ENCODE measurements around the gene CMC4. TPM values are rescaled to one million over a fixed set of nuclear protein-coding genes. Genes with fewer than 3 reads are reported as not detected.

CMC4 gene
- total and polyA plus RNA-seq, 9 of the 15 experiments (the other 6 are each of a cell fraction or from before 2014, with no cell fraction given): 3.5 to 16.9 (median 8.2) TPM

DNA sequence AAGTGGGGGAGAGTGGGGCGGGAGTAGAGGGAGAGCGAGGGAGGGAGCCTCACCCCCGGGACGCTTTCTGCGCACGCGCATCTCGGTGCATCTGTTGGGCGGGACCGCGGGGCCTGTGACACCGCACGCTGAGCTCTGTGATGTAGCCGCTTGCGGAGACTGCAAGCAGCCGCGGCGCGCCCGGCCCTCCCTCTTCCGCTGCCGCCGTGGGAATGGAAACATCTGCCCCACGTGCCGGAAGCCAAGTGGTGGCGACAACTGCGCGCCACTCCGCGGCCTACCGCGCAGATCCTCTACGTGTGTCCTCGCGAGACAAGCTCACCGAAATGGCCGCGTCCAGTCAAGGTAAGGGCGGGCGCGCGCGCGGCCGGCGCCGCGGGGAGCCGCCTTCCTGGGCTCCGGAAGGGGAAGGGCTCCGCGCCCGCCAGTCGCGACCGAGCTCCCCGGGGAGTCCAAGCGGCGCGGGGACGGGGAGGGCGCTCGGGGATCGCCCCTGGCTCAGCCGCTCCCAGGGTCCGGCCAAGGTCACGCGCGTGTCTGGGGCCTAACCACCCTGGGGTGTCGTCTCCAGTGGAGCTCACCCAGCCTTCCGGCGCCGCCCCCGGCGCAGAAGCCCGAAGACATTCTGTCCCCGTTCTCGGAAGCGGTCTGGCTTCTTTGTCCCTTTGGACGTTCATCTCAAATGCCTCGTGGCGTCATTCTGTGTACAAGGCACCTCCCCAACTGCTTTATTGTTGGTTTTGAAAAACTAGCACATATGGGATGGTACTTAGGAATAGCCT is 44.0 kb downstream of the CMC4 start, which contains the start of gene FUNDC2 (continued):
- TF ChIP-seq, protein P1, sequence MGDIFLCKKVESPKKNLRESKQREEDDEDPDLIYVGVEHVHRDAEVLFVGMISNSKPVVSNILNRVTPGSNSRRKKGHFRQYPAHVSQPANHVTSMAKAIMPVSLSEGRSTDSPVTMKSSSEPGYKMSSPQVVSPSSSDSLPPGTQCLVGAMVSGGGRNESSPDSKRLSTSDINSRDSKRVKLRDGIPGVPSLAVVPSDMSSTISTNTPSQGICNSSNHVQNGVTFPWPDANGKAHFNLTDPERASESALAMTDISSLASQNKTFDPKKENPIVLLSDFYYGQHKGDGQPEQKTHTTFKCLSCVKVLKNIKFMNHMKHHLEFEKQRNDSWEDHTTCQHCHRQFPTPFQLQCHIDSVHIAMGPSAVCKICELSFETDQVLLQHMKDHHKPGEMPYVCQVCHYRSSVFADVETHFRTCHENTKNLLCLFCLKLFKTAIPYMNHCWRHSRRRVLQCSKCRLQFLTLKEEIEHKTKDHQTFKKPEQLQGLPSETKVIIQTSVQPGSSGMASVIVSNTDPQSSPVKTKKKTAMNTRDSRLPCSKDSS (IDR thresholded peaks at IDR 0.05; ENCODE audit: low read depth, partially characterized antibody): no peak
- TF ChIP-seq, protein P2, sequence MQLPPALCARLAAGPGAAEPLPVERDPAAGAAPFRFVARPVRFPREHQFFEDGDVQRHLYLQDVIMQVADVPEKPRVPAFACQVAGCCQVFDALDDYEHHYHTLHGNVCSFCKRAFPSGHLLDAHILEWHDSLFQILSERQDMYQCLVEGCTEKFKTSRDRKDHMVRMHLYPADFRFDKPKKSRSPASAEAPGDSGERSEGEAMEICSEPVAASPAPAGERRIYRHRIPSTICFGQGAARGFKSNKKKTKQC (CRISPR knock-in tag; IDR thresholded peaks at IDR 0.05): no peak
- TF ChIP-seq NCOA1 (IDR thresholded peaks at IDR 0.05; ENCODE audit: low read depth) (no peak; the same call in 1 of the 2 replicates), SMAD3 (CRISPR knock-in tag; conservative IDR thresholded peaks at IDR 0.05) (no peak), ZNF354B (CRISPR knock-in tag; IDR thresholded peaks at IDR 0.05) (no peak), DMBX1 (CRISPR knock-in tag; IDR thresholded peaks at IDR 0.05; ENCODE audit: borderline replicate concordance) (no peak; the same call in 1 of the 2 replicates), POU5F1 (IDR thresholded peaks at IDR 0.05; ENCODE audit: borderline replicate concordance, low read depth, low read length, partially characterized antibody) (no peak), PHF20 (IDR thresholded peaks at IDR 0.05; ENCODE audit: partially characterized antibody) (no peak), ZNF197 (CRISPR knock-in tag; IDR thresholded peaks at IDR 0.05; ENCODE audit: low read depth) (no peak), CBFB (CRISPR knock-in tag; IDR thresholded peaks at IDR 0.05) (no peak), MTA1 (IDR thresholded peaks at IDR 0.05; ENCODE audit: borderline replicate concordance) (peak; percentile 96), ZNF311 (CRISPR knock-in tag; IDR thresholded peaks at IDR 0.05) (no peak), HNRNPLL (IDR thresholded peaks at IDR 0.05; ENCODE audit: low read depth, low read length, poor library complexity, severe bottlenecking) (peak; percentile 83)
- TF ChIP-seq, protein P3, sequence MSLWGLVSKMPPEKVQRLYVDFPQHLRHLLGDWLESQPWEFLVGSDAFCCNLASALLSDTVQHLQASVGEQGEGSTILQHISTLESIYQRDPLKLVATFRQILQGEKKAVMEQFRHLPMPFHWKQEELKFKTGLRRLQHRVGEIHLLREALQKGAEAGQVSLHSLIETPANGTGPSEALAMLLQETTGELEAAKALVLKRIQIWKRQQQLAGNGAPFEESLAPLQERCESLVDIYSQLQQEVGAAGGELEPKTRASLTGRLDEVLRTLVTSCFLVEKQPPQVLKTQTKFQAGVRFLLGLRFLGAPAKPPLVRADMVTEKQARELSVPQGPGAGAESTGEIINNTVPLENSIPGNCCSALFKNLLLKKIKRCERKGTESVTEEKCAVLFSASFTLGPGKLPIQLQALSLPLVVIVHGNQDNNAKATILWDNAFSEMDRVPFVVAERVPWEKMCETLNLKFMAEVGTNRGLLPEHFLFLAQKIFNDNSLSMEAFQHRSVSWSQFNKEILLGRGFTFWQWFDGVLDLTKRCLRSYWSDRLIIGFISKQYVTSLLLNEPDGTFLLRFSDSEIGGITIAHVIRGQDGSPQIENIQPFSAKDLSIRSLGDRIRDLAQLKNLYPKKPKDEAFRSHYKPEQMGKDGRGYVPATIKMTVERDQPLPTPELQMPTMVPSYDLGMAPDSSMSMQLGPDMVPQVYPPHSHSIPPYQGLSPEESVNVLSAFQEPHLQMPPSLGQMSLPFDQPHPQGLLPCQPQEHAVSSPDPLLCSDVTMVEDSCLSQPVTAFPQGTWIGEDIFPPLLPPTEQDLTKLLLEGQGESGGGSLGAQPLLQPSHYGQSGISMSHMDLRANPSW (CRISPR knock-in tag; IDR thresholded peaks at IDR 0.05): no peak
- TF ChIP-seq, protein P4, sequence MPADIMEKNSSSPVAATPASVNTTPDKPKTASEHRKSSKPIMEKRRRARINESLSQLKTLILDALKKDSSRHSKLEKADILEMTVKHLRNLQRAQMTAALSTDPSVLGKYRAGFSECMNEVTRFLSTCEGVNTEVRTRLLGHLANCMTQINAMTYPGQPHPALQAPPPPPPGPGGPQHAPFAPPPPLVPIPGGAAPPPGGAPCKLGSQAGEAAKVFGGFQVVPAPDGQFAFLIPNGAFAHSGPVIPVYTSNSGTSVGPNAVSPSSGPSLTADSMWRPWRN (IDR thresholded peaks at IDR 0.05; ENCODE audit: low read depth): no peak; the same call in 1 of the 2 replicates
- TF ChIP-seq, protein P5, sequence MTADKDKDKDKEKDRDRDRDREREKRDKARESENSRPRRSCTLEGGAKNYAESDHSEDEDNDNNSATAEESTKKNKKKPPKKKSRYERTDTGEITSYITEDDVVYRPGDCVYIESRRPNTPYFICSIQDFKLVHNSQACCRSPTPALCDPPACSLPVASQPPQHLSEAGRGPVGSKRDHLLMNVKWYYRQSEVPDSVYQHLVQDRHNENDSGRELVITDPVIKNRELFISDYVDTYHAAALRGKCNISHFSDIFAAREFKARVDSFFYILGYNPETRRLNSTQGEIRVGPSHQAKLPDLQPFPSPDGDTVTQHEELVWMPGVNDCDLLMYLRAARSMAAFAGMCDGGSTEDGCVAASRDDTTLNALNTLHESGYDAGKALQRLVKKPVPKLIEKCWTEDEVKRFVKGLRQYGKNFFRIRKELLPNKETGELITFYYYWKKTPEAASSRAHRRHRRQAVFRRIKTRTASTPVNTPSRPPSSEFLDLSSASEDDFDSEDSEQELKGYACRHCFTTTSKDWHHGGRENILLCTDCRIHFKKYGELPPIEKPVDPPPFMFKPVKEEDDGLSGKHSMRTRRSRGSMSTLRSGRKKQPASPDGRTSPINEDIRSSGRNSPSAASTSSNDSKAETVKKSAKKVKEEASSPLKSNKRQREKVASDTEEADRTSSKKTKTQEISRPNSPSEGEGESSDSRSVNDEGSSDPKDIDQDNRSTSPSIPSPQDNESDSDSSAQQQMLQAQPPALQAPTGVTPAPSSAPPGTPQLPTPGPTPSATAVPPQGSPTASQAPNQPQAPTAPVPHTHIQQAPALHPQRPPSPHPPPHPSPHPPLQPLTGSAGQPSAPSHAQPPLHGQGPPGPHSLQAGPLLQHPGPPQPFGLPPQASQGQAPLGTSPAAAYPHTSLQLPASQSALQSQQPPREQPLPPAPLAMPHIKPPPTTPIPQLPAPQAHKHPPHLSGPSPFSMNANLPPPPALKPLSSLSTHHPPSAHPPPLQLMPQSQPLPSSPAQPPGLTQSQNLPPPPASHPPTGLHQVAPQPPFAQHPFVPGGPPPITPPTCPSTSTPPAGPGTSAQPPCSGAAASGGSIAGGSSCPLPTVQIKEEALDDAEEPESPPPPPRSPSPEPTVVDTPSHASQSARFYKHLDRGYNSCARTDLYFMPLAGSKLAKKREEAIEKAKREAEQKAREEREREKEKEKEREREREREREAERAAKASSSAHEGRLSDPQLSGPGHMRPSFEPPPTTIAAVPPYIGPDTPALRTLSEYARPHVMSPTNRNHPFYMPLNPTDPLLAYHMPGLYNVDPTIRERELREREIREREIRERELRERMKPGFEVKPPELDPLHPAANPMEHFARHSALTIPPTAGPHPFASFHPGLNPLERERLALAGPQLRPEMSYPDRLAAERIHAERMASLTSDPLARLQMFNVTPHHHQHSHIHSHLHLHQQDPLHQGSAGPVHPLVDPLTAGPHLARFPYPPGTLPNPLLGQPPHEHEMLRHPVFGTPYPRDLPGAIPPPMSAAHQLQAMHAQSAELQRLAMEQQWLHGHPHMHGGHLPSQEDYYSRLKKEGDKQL (CRISPR knock-in tag; IDR thresholded peaks at IDR 0.05; ENCODE audit: borderline replicate concordance): 0 out of 2 replicates have a peak, but pooled peaks have one; percentile 33
